HepG2 (cell line): ENCODE data around the gene PLXNA4.

Experiments used
- BHLHE40 ChIP-seq: IDR thresholded peaks from 2 replicates; pipeline ENCODE4 v1.6.1; 2011; ENCODE audit warnings: low read length, improper control_type of control experiment
- GABPA ChIP-seq, 2 experiments: IDR thresholded peaks; 2 replicates each; pipeline ENCODE4 v1.6.1; 2011 to 2016; ENCODE audit warnings: low read depth in 2 of 2, low read length in 1 of 2, missing biosample characterization in 1 of 2, missing genetic modification characterization in 1 of 2
- RFX5 ChIP-seq: IDR thresholded peaks from 2 replicates; pipeline ENCODE4 v1.6.1; 2011; ENCODE audit warnings: low read depth, low read length, improper control_type of control experiment
- SP1 ChIP-seq, 2 experiments: fragments of 450-650 bp in 1 of 2; sonication (generic) in 1 of 2; formaldehyde crosslinking in 1 of 2; IDR thresholded peaks; 2 replicates each; pipeline versions ENCODE4 v1.4.0 to v1.6.1; 2016 to 2020; ENCODE audit warnings: missing genetic modification reagents in 1 of 2
- TOE1 ChIP-seq: sonication (generic); formaldehyde crosslinking; IDR thresholded peaks from 2 replicates; pipeline ENCODE4 v1.4.0; 2020; ENCODE audit warnings: mild to moderate bottlenecking, missing genetic modification reagents
- ZNF17 ChIP-seq: sonication (generic); formaldehyde crosslinking; IDR thresholded peaks from 2 replicates; pipeline ENCODE4 v1.5.0; 2020; ENCODE audit warnings: mild to moderate bottlenecking, missing genetic modification reagents
- TF ChIP-seq, protein P1 (sequence below): sonication (generic); formaldehyde crosslinking; IDR thresholded peaks from 2 replicates; pipeline ENCODE4 v1.9.0; 2021; ENCODE audit warnings: missing genetic modification reagents, mild to moderate bottlenecking, borderline replicate concordance
- TF ChIP-seq, protein P2 (sequence below): sonication (generic); formaldehyde crosslinking; IDR thresholded peaks from 2 replicates; pipeline ENCODE4 v1.5.0; 2020; ENCODE audit warnings: mild to moderate bottlenecking, missing genetic modification reagents, borderline replicate concordance

DNA sequence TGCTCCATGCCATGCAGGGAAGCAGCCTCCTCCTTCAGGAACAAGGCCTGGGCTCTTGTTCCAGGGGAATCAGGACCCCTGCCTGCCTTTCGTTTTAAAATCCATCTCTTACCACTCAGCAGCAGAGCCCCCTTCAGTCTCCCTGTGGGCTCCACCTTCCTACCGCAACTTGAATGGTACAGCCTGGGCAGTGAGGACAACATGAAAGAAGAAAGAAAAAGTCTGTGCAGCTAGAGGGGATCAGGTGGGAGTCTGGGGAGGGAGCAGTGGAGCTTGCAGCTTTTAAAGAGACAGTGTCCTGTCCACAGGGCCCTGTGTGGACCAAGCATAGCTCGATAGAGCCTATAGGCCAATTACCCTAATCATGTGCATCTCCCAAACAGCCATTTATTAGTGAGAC lies 3.7 kb downstream of the PLXNA4 start:
- TF ChIP-seq TOE1 (CRISPR knock-in tag), result no peak
- TF ChIP-seq GABPA (IDR thresholded peaks at IDR 0.05; ENCODE audit: low read depth, low read length), result no peak
- no peak for TF ChIP-seq GABPA (CRISPR knock-in tag; IDR thresholded peaks at IDR 0.05; ENCODE audit: low read depth)
- TF ChIP-seq, protein P1, sequence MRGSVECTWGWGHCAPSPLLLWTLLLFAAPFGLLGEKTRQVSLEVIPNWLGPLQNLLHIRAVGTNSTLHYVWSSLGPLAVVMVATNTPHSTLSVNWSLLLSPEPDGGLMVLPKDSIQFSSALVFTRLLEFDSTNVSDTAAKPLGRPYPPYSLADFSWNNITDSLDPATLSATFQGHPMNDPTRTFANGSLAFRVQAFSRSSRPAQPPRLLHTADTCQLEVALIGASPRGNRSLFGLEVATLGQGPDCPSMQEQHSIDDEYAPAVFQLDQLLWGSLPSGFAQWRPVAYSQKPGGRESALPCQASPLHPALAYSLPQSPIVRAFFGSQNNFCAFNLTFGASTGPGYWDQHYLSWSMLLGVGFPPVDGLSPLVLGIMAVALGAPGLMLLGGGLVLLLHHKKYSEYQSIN, result no peak
- TF ChIP-seq RFX5, result no peak
- TF ChIP-seq BHLHE40, result no peak
- no peak for TF ChIP-seq ZNF17
- TF ChIP-seq SP1 (IDR thresholded peaks at IDR 0.05), result no peak
- TF ChIP-seq SP1 (CRISPR knock-in tag; IDR thresholded peaks at IDR 0.05), result no peak
- TF ChIP-seq, protein P2, sequence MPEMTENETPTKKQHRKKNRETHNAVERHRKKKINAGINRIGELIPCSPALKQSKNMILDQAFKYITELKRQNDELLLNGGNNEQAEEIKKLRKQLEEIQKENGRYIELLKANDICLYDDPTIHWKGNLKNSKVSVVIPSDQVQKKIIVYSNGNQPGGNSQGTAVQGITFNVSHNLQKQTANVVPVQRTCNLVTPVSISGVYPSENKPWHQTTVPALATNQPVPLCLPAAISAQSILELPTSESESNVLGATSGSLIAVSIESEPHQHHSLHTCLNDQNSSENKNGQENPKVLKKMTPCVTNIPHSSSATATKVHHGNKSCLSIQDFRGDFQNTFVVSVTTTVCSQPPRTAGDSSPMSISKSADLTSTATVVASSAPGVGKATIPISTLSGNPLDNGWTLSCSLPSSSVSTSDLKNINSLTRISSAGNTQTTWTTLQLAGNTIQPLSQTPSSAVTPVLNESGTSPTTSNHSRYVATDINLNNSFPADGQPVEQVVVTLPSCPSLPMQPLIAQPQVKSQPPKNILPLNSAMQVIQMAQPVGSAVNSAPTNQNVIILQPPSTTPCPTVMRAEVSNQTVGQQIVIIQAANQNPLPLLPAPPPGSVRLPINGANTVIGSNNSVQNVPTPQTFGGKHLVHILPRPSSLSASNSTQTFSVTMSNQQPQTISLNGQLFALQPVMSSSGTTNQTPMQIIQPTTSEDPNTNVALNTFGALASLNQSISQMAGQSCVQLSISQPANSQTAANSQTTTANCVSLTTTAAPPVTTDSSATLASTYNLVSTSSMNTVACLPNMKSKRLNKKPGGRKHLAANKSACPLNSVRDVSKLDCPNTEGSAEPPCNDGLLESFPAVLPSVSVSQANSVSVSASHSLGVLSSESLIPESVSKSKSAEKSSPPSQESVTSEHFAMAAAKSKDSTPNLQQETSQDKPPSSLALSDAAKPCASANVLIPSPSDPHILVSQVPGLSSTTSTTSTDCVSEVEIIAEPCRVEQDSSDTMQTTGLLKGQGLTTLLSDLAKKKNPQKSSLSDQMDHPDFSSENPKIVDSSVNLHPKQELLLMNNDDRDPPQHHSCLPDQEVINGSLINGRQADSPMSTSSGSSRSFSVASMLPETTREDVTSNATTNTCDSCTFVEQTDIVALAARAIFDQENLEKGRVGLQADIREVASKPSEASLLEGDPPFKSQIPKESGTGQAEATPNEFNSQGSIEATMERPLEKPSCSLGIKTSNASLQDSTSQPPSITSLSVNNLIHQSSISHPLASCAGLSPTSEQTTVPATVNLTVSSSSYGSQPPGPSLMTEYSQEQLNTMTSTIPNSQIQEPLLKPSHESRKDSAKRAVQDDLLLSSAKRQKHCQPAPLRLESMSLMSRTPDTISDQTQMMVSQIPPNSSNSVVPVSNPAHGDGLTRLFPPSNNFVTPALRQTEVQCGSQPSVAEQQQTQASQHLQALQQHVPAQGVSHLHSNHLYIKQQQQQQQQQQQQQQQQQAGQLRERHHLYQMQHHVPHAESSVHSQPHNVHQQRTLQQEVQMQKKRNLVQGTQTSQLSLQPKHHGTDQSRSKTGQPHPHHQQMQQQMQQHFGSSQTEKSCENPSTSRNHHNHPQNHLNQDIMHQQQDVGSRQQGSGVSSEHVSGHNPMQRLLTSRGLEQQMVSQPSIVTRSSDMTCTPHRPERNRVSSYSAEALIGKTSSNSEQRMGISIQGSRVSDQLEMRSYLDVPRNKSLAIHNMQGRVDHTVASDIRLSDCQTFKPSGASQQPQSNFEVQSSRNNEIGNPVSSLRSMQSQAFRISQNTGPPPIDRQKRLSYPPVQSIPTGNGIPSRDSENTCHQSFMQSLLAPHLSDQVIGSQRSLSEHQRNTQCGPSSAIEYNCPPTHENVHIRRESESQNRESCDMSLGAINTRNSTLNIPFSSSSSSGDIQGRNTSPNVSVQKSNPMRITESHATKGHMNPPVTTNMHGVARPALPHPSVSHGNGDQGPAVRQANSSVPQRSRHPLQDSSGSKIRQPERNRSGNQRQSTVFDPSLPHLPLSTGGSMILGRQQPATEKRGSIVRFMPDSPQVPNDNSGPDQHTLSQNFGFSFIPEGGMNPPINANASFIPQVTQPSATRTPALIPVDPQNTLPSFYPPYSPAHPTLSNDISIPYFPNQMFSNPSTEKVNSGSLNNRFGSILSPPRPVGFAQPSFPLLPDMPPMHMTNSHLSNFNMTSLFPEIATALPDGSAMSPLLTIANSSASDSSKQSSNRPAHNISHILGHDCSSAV (CRISPR knock-in tag), result no peak
